HG03025 (cell line): ENCODE measurements around the gene PIGN.
"Not testable (repeated sequence)": the region's sequence is repeated elsewhere in the genome, so short reads cannot be mapped to it uniquely, and the experiment has no call there.

ENCODE experiments used
- ATAC-seq: cut with Tn5 transposase; IDR thresholded peaks from one replicate; pipeline ENCODE4 v1.9.1; 2021; ENCODE audit warnings: mild to moderate bottlenecking, moderate library complexity; ENCODE audit not compliant: unreplicated experiment, low FRiP score

PIGN gene

GRCh38 chr18:62069556-62069955 lies 117.3 kb downstream of the PIGN start:
- no peak for ATAC-seq

GRCh38 chr18:62066102-62066818 lies 120.6 kb downstream of the PIGN start:
- ATAC-seq: no peak

- ATAC-seq: no peak
Observed at GRCh38 chr18:62064361-62064760, 122.5 kb downstream of the PIGN start.

- no peak for ATAC-seq
Observed at GRCh38 chr18:62061821-62062478, 124.9 kb downstream of the PIGN start.

GRCh38 chr18:62060820-62061219 lies 126.0 kb downstream of the PIGN start:
- ATAC-seq: no peak

GRCh38 chr18:62054929-62055498 lies 131.8 kb downstream of the PIGN start:
- no peak for ATAC-seq

- ATAC-seq: no peak
Observed at GRCh38 chr18:62048279-62048678, 138.6 kb downstream of the PIGN start.

- ATAC-seq: no peak
Observed at GRCh38 chr18:62045316-62045715, 141.5 kb downstream of the PIGN start.

- ATAC-seq: no peak
Observed at GRCh38 chr18:62044490-62045000, 142.3 kb downstream of the PIGN start.

GRCh38 chr18:62037989-62038778 lies 148.7 kb downstream of the PIGN start:
- no peak for ATAC-seq

- no peak for ATAC-seq
Observed at GRCh38 chr18:62037012-62037742, 149.7 kb downstream of the PIGN start.

GRCh38 chr18:62034286-62034685 lies 152.6 kb downstream of the PIGN start:
- not testable (repeated sequence) for ATAC-seq

GRCh38 chr18:62033756-62034155 lies 153.1 kb downstream of the PIGN start:
- ATAC-seq: no peak

- ATAC-seq: no peak
Observed at GRCh38 chr18:62033207-62033606, 153.6 kb downstream of the PIGN start.

GRCh38 chr18:62030091-62030985 lies 156.5 kb downstream of the PIGN start:
- ATAC-seq: no peak

- no peak for ATAC-seq
Observed at GRCh38 chr18:62028715-62029114, 158.1 kb downstream of the PIGN start.

GRCh38 chr18:62027914-62028520 lies 158.8 kb downstream of the PIGN start:
- no peak for ATAC-seq

- no peak for ATAC-seq
Observed at GRCh38 chr18:62026586-62026985, 160.3 kb downstream of the PIGN start.

- ATAC-seq: no peak
Observed at GRCh38 chr18:62024983-62025382, 161.9 kb downstream of the PIGN start.
